DND-41 (cell line): ENCODE results near the gene NSUN5.

ENCODE experiments used
- ATAC-seq: fragments of 200-7000 bp; cut with Tn5 transposase; 3 replicates; pipeline ENCODE4 v1.9.1; 2021; ENCODE audit warnings: low read depth; ENCODE audit not compliant: insufficient read depth
- DNase-seq: peaks from one replicate; pipeline ENCODE4 v3.0.0-alpha.2; 2020
- H2AFZ ChIP-seq: 2 replicates; pipeline ENCODE4 v1.6.0; 2012; ENCODE audit warnings: low read depth, low read length
- H3K27ac ChIP-seq: 2 replicates; pipeline ENCODE4 v1.5.1; 2012; ENCODE audit warnings: low read length, inconsistent platforms
- H3K27me3 ChIP-seq: fragments of 200-600 bp; sonication (generic); 2 replicates; pipeline ENCODE4 v1.6.0; 2012; ENCODE audit warnings: low read length, mild to moderate bottlenecking, inconsistent platforms; ENCODE audit not compliant: insufficient read depth, poor library complexity
- H3K36me3 ChIP-seq: 2 replicates; pipeline ENCODE4 v1.5.1; 2012; ENCODE audit warnings: low read length, inconsistent platforms; ENCODE audit not compliant: insufficient read depth
- H3K4me1 ChIP-seq: 2 replicates; pipeline ENCODE4 v1.5.1; 2012; ENCODE audit warnings: mild to moderate bottlenecking, low read length; ENCODE audit not compliant: insufficient read depth
- H3K4me2 ChIP-seq: 2 replicates; pipeline ENCODE4 v1.6.0; 2012; ENCODE audit warnings: mild to moderate bottlenecking, moderate library complexity, low read length, inconsistent platforms; ENCODE audit not compliant: insufficient read depth
- H3K4me3 ChIP-seq, 2 experiments: fragments of 200-600 bp in 1 of 2; shearing (Covaris generic) in 1 of 2; 2 replicates each; pipeline ENCODE4 v1.5.1; 2012 to 2016; ENCODE audit warnings: inconsistent platforms in 2 of 2, low read length in 2 of 2, mild to moderate bottlenecking in 2 of 2, low read depth in 1 of 2, moderate library complexity in 1 of 2
- H3K79me2 ChIP-seq: 2 replicates; pipeline ENCODE4 v1.6.0; 2012; ENCODE audit warnings: low read length, inconsistent platforms; ENCODE audit not compliant: insufficient read depth
- H3K9ac ChIP-seq: 2 replicates; pipeline ENCODE4 v1.6.0; 2012; ENCODE audit warnings: low read depth, mild to moderate bottlenecking, inconsistent platforms, low read length, moderate library complexity
- H3K9me3 ChIP-seq: 2 replicates; pipeline ENCODE4 v1.5.1; 2012; ENCODE audit warnings: low read length, moderate library complexity, mild to moderate bottlenecking, inconsistent platforms; ENCODE audit not compliant: insufficient read depth, severe bottlenecking
- H4K20me1 ChIP-seq: 2 replicates; pipeline ENCODE4 v1.6.0; 2012; ENCODE audit warnings: low read length; ENCODE audit not compliant: insufficient read depth
- CTCF ChIP-seq: IDR thresholded peaks from 2 replicates; pipeline ENCODE4 v1.5.1; 2012; ENCODE audit warnings: borderline replicate concordance, low read length, moderate library complexity, mild to moderate bottlenecking; ENCODE audit not compliant: poor library complexity, severe bottlenecking; ENCODE audit errors: extremely low read depth
- EZH2 ChIP-seq: IDR thresholded peaks from 3 replicates; pipeline ENCODE4 v1.6.1; 2012; ENCODE audit warnings: borderline replicate concordance, low read depth, mild to moderate bottlenecking, moderate library complexity, low read length, inconsistent platforms; ENCODE audit not compliant: severe bottlenecking

Gene NSUN5

GRCh38 chr7:73308665-73309214, at the start of gene NSUN5:
TSS of gene NSUN5 (minus strand) at chr7:73308826. CDS start at chr7:73308790, 36 bp downstream.
- TF ChIP-seq EZH2: no peak

GRCh38 chr7:73356159-73356558, 47.5 kb upstream of the NSUN5 start:
- H3K27me3 ChIP-seq: no peaks in the 10 kb centered on the region
- H3K4me1 ChIP-seq: no peaks in the 10 kb centered on the region
- no peak for ATAC-seq

More at GRCh38 chr7:73308665-73309214, at the start of gene NSUN5:
- ATAC-seq (peak; percentile 95), DNase-seq (peak; percentile 94)
- Histone ChIP-seq H3K4me1 (peaks cover 30% of the 10 kb centered on the region), H3K4me2 (peak within 1 kb of the TSS; percentile 77), H3K27me3 (no peaks in the 10 kb centered on the region), H2AFZ (peak within 1 kb of the TSS; percentile 76), H3K9ac (peak within 1 kb of the TSS; percentile 71), H4K20me1 (peaks cover 25% of the 10 kb centered on the region; the same call in 1 of the 2 replicates), H3K27ac (peak within 1 kb of the TSS; percentile 80), H3K9me3 (no peaks in the 10 kb centered on the region), H3K4me3 (peak within 1 kb of the TSS; percentile 49 to 64; a peak in 3 of 4 replicates), H3K36me3 (peaks cover 40% of the 10 kb centered on the region), H3K79me2 (peaks cover 36% of the 10 kb centered on the region)

GRCh38 chr7:73354821-73355220, 46.2 kb upstream of the NSUN5 start:
- no peak overlapping the region for H2AFZ ChIP-seq
- DNase-seq (no peak), ATAC-seq (no peak)
- H3K4me2 ChIP-seq: no peak overlapping the region
- H3K27ac ChIP-seq: no peak overlapping the region
- no peaks in the 10 kb centered on the region for H3K27me3 ChIP-seq
- H3K36me3 ChIP-seq: no peaks in the 10 kb centered on the region
- no peaks in the 10 kb centered on the region for H4K20me1 ChIP-seq
- TF ChIP-seq EZH2 (no peak), CTCF (no peak)
- H3K4me1 ChIP-seq: no peaks in the 10 kb centered on the region
- H3K9ac ChIP-seq: no peak overlapping the region
- no peaks in the 10 kb centered on the region for H3K79me2 ChIP-seq
- H3K9me3 ChIP-seq: no peaks in the 10 kb centered on the region
- H3K4me3 ChIP-seq: no peak overlapping the region

More at GRCh38 chr7:73356159-73356558, 47.5 kb upstream of the NSUN5 start:
- Histone ChIP-seq H3K36me3 (no peaks in the 10 kb centered on the region), H3K27ac (no peak overlapping the region), H3K79me2 (no peaks in the 10 kb centered on the region), H3K9me3 (no peaks in the 10 kb centered on the region), H3K4me2 (no peak overlapping the region), H4K20me1 (no peaks in the 10 kb centered on the region), H2AFZ (no peak overlapping the region), H3K9ac (no peak overlapping the region), H3K4me3 (no peak overlapping the region)
- DNase-seq: no peak
- no peak for TF ChIP-seq EZH2
- no peak for TF ChIP-seq CTCF

GRCh38 chr7:73354196-73354595, 45.6 kb upstream of the NSUN5 start:
- Histone ChIP-seq H3K9ac (no peak overlapping the region), H3K9me3 (no peaks in the 10 kb centered on the region), H3K4me1 (no peaks in the 10 kb centered on the region), H2AFZ (no peak overlapping the region), H3K27me3 (no peaks in the 10 kb centered on the region), H3K27ac (no peak overlapping the region), H3K36me3 (no peaks in the 10 kb centered on the region), H4K20me1 (no peaks in the 10 kb centered on the region), H3K4me3 (no peak overlapping the region), H3K4me2 (no peak overlapping the region), H3K79me2 (no peaks in the 10 kb centered on the region)
- ATAC-seq (no peak), DNase-seq (no peak)
- TF ChIP-seq CTCF (no peak), EZH2 (no peak)
